Fibroblast of pulmonary artery (primary cell): ENCODE data around the gene SLC23A2.

ENCODE experiments used
- DNase-seq: peaks from one replicate; pipeline ENCODE4 v3.0.0-alpha.2; 2010; ENCODE audit warnings: low read depth
- H3K4me3 ChIP-seq: replicated peaks from 2 replicates; pipeline ENCODE4 v1.5.1; 2011; ENCODE audit warnings: low read depth, mild to moderate bottlenecking, control low read depth, low read length, moderate library complexity
- CTCF ChIP-seq: IDR thresholded peaks from 2 replicates; pipeline ENCODE4 v1.5.1; 2011; ENCODE audit warnings: mild to moderate bottlenecking, control low read depth, low read length, inconsistent platforms; ENCODE audit errors: missing control alignments

SLC23A2 gene

GRCh38 chr20:4821590-4821989 lies 179.7 kb downstream of the SLC23A2 start:
- no peak for DNase-seq
- no peak overlapping the region for H3K4me3 ChIP-seq
- TF ChIP-seq CTCF: no peak

- peak; percentile 74 for DNase-seq
- no peak overlapping the region for H3K4me3 ChIP-seq
- TF ChIP-seq CTCF: no peak
Measured at GRCh38 chr20:4820806-4821518, 180.3 kb downstream of the SLC23A2 start.

GRCh38 chr20:4819901-4820300 lies 181.4 kb downstream of the SLC23A2 start:
- no peak overlapping the region for H3K4me3 ChIP-seq
- TF ChIP-seq CTCF: no peak
- DNase-seq: no peak

- DNase-seq: no peak
- no peak for TF ChIP-seq CTCF
- H3K4me3 ChIP-seq: no peak overlapping the region
Measured at GRCh38 chr20:4817230-4817671, 184.1 kb downstream of the SLC23A2 start.

GRCh38 chr20:4815628-4816027 lies 185.7 kb downstream of the SLC23A2 start:
- no peak overlapping the region for H3K4me3 ChIP-seq
- DNase-seq: no peak
- TF ChIP-seq CTCF: no peak

GRCh38 chr20:4814696-4815252 lies 186.5 kb downstream of the SLC23A2 start:
- H3K4me3 ChIP-seq: no peak overlapping the region
- DNase-seq: no peak
- TF ChIP-seq CTCF: no peak
